ENCODE data around the gene UMPS.

DNA sequence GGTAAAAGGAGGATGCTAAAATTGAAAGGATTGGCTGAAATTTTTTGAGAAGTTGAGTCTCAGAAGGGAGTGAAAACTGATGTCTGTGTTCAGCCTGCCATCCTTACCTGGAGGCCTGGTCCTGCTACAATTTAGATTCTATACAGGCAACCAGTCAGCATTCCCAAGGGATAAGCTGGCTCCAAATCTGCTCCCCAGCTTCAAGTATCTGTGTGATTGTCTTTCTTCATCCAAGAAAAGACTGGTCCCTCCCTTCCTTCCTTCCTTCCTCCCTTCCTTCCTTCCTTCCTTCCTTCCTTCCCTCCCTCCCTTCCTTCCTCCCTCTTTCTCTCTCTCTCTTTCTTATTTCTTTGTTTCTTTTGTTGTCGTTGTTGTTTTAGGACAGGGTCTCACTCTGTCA is 24.7 kb upstream of the UMPS start:
- TF ChIP-seq, protein P1, sequence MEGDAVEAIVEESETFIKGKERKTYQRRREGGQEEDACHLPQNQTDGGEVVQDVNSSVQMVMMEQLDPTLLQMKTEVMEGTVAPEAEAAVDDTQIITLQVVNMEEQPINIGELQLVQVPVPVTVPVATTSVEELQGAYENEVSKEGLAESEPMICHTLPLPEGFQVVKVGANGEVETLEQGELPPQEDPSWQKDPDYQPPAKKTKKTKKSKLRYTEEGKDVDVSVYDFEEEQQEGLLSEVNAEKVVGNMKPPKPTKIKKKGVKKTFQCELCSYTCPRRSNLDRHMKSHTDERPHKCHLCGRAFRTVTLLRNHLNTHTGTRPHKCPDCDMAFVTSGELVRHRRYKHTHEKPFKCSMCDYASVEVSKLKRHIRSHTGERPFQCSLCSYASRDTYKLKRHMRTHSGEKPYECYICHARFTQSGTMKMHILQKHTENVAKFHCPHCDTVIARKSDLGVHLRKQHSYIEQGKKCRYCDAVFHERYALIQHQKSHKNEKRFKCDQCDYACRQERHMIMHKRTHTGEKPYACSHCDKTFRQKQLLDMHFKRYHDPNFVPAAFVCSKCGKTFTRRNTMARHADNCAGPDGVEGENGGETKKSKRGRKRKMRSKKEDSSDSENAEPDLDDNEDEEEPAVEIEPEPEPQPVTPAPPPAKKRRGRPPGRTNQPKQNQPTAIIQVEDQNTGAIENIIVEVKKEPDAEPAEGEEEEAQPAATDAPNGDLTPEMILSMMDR (conservative IDR thresholded peaks at IDR 0.05; ENCODE audit: low read depth in 2 of 2) = no peak
- no peak for TF ChIP-seq POLR2AphosphoS5 (IDR thresholded peaks at IDR 0.05; ENCODE audit: low read depth)
- TF ChIP-seq, protein P2, sequence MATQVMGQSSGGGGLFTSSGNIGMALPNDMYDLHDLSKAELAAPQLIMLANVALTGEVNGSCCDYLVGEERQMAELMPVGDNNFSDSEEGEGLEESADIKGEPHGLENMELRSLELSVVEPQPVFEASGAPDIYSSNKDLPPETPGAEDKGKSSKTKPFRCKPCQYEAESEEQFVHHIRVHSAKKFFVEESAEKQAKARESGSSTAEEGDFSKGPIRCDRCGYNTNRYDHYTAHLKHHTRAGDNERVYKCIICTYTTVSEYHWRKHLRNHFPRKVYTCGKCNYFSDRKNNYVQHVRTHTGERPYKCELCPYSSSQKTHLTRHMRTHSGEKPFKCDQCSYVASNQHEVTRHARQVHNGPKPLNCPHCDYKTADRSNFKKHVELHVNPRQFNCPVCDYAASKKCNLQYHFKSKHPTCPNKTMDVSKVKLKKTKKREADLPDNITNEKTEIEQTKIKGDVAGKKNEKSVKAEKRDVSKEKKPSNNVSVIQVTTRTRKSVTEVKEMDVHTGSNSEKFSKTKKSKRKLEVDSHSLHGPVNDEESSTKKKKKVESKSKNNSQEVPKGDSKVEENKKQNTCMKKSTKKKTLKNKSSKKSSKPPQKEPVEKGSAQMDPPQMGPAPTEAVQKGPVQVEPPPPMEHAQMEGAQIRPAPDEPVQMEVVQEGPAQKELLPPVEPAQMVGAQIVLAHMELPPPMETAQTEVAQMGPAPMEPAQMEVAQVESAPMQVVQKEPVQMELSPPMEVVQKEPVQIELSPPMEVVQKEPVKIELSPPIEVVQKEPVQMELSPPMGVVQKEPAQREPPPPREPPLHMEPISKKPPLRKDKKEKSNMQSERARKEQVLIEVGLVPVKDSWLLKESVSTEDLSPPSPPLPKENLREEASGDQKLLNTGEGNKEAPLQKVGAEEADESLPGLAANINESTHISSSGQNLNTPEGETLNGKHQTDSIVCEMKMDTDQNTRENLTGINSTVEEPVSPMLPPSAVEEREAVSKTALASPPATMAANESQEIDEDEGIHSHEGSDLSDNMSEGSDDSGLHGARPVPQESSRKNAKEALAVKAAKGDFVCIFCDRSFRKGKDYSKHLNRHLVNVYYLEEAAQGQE (IDR thresholded peaks at IDR 0.05; ENCODE audit: unreplicated experiment) = no peak
- no peak for TF ChIP-seq JUNB (IDR thresholded peaks at IDR 0.05; ENCODE audit: unreplicated experiment)
- no peak for TF ChIP-seq EZH2 (IDR thresholded peaks at IDR 0.05; ENCODE audit: low read depth, unreplicated experiment)
- TF ChIP-seq EZH2phosphoT487 (IDR thresholded peaks at IDR 0.05; ENCODE audit: unreplicated experiment) = no peak
- no peak for TF ChIP-seq NANOG (IDR thresholded peaks at IDR 0.05; ENCODE audit: borderline replicate concordance)
- no peak for TF ChIP-seq CREB1 (CRISPR knock-in tag; IDR thresholded peaks at IDR 0.05; ENCODE audit: low read depth)
- TF ChIP-seq, protein P3, sequence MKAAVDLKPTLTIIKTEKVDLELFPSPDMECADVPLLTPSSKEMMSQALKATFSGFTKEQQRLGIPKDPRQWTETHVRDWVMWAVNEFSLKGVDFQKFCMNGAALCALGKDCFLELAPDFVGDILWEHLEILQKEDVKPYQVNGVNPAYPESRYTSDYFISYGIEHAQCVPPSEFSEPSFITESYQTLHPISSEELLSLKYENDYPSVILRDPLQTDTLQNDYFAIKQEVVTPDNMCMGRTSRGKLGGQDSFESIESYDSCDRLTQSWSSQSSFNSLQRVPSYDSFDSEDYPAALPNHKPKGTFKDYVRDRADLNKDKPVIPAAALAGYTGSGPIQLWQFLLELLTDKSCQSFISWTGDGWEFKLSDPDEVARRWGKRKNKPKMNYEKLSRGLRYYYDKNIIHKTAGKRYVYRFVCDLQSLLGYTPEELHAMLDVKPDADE (IDR thresholded peaks at IDR 0.05) = no peak
- TF ChIP-seq, protein P4, sequence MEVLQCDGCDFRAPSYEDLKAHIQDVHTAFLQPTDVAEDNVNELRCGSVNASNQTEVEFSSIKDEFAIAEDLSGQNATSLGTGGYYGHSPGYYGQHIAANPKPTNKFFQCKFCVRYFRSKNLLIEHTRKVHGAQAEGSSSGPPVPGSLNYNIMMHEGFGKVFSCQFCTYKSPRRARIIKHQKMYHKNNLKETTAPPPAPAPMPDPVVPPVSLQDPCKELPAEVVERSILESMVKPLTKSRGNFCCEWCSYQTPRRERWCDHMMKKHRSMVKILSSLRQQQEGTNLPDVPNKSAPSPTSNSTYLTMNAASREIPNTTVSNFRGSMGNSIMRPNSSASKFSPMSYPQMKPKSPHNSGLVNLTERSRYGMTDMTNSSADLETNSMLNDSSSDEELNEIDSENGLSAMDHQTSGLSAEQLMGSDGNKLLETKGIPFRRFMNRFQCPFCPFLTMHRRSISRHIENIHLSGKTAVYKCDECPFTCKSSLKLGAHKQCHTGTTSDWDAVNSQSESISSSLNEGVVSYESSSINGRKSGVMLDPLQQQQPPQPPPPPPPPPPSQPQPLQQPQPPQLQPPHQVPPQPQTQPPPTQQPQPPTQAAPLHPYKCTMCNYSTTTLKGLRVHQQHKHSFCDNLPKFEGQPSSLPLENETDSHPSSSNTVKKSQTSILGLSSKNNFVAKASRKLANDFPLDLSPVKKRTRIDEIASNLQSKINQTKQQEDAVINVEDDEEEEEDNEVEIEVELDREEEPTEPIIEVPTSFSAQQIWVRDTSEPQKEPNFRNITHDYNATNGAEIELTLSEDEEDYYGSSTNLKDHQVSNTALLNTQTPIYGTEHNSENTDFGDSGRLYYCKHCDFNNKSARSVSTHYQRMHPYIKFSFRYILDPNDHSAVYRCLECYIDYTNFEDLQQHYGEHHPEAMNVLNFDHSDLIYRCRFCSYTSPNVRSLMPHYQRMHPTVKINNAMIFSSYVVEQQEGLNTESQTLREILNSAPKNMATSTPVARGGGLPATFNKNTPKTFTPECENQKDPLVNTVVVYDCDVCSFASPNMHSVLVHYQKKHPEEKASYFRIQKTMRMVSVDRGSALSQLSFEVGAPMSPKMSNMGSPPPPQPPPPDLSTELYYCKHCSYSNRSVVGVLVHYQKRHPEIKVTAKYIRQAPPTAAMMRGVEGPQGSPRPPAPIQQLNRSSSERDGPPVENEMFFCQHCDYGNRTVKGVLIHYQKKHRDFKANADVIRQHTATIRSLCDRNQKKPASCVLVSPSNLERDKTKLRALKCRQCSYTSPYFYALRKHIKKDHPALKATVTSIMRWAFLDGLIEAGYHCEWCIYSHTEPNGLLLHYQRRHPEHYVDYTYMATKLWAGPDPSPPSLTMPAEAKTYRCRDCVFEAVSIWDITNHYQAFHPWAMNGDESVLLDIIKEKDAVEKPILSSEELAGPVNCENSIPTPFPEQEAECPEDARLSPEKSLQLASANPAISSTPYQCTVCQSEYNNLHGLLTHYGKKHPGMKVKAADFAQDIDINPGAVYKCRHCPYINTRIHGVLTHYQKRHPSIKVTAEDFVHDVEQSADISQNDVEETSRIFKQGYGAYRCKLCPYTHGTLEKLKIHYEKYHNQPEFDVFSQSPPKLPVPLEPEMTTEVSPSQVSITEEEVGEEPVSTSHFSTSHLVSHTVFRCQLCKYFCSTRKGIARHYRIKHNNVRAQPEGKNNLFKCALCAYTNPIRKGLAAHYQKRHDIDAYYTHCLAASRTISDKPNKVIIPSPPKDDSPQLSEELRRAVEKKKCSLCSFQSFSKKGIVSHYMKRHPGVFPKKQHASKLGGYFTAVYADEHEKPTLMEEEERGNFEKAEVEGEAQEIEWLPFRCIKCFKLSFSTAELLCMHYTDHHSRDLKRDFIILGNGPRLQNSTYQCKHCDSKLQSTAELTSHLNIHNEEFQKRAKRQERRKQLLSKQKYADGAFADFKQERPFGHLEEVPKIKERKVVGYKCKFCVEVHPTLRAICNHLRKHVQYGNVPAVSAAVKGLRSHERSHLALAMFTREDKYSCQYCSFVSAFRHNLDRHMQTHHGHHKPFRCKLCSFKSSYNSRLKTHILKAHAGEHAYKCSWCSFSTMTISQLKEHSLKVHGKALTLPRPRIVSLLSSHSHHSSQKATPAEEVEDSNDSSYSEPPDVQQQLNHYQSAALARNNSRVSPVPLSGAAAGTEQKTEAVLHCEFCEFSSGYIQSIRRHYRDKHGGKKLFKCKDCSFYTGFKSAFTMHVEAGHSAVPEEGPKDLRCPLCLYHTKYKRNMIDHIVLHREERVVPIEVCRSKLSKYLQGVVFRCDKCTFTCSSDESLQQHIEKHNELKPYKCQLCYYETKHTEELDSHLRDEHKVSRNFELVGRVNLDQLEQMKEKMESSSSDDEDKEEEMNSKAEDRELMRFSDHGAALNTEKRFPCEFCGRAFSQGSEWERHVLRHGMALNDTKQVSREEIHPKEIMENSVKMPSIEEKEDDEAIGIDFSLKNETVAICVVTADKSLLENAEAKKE (CRISPR knock-in tag; IDR thresholded peaks at IDR 0.05) = no peak
- TF ChIP-seq ZNF114 (CRISPR knock-in tag; IDR thresholded peaks at IDR 0.05) = no peak
- TF ChIP-seq STAT1 (IDR thresholded peaks at IDR 0.05; ENCODE audit: unreplicated experiment) = no peak

Measured in GM23338 (cell line).